Measurements from ENCODE around the gene GRWD1. TPM values are rescaled to one million over a fixed set of nuclear protein-coding genes. Genes with fewer than 3 reads are reported as not detected.

Gene GRWD1
- total RNA-seq, 1 experiment from 2014 or later = 64.8 TPM

DNA sequence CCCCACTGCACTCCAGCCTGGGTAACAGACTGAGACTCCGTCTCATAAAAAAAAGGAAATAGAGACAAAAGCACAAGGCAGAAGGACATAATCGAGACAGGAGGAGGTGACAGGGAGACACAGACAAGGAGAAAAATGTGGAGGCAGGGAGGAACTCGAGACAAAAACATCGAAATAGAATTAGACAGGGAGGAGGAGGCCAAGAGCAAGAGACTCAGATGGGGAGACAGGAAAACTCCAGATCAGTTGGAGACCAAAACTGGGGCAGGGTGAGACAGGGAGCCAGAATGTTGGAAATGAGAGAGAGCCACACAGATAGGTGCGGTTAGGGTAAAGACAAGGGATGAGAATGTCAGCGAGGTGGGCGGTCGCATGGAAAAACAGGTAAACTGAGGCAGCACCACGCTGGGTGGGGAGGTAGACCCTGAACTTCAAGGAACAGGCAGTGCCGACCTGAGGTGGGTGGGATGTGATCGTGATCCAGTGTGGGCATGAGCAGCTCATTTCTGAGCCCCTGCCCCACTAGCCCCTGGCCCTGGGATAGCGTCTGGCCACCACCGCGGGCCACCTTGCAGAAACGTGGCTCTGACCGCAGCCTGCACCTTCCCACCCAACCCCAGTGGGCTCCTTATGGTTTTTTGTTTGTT is 38.6 kb downstream of the GRWD1 start:
- DNase-seq (ENCODE audit: low read depth, low spot score) (no peak), ATAC-seq (no peak)
- Histone ChIP-seq H3K4me2 (ENCODE audit: low read length) (no peak overlapping the region), H3K9me3 (ENCODE audit: control insufficient read depth in 1 of 2, insufficient read depth in 1 of 2, low read depth in 1 of 2, low read length in 2 of 2) (no peaks in the 10 kb centered on the region), H3K27me3 (ENCODE audit: insufficient read depth, low read length) (no peaks in the 10 kb centered on the region), H3K9me2 (ENCODE audit: insufficient read depth) (no peaks in the 10 kb centered on the region), H3K4me1 (ENCODE audit: control insufficient read depth in 1 of 2, insufficient read depth in 2 of 2, low read length in 2 of 2) (peaks cover 33 to 63% of the 10 kb centered on the region in 2 experiments), H4K20me1 (ENCODE audit: insufficient read depth) (no peaks in the 10 kb centered on the region), H3K4me3 (replicated peaks in 1 of 2; ENCODE audit: low read depth in 1 of 2, low read length in 2 of 2) (no peak overlapping the region), H3K79me2 (ENCODE audit: insufficient read depth, low read length) (peaks cover 14% of the 10 kb centered on the region), H2AFZ (ENCODE audit: low read depth, low read length, poor library complexity, severe bottlenecking) (no peak overlapping the region), H3K36me3 (ENCODE audit: control insufficient read depth in 1 of 2, insufficient read depth in 2 of 2, low read length in 2 of 2) (peaks cover 2 to 14% of the 10 kb centered on the region in 2 experiments; a peak in 1 of 4 replicates), H3K9ac (ENCODE audit: low read length) (no peak overlapping the region), H3K27ac (ENCODE audit: low read depth, low read length) (peak overlapping the region; percentile 16; the same call in 1 of the 2 replicates)
- RAD21 ChIA-PET (ENCODE audit: low non-redundant PET in 1 of 2, low total read pairs in 2 of 2, uncharacterized antibody in 2 of 2, unreplicated experiment in 2 of 2) = no interaction called here
- CTCF ChIA-PET = no interaction called here
- POLR2A ChIA-PET = no interaction called here
- no TSS peak for BruUV-seq (replicated peaks)
- TF ChIP-seq POLR2AphosphoS5 (IDR thresholded peaks at IDR 0.05; ENCODE audit: low read depth, low read length) (peak; percentile 62), FOSL1 (IDR thresholded peaks at IDR 0.05; ENCODE audit: low read depth) (no peak)
- intact Hi-C loops (cut with micrococcal nuclease) = no loop called here

DNA sequence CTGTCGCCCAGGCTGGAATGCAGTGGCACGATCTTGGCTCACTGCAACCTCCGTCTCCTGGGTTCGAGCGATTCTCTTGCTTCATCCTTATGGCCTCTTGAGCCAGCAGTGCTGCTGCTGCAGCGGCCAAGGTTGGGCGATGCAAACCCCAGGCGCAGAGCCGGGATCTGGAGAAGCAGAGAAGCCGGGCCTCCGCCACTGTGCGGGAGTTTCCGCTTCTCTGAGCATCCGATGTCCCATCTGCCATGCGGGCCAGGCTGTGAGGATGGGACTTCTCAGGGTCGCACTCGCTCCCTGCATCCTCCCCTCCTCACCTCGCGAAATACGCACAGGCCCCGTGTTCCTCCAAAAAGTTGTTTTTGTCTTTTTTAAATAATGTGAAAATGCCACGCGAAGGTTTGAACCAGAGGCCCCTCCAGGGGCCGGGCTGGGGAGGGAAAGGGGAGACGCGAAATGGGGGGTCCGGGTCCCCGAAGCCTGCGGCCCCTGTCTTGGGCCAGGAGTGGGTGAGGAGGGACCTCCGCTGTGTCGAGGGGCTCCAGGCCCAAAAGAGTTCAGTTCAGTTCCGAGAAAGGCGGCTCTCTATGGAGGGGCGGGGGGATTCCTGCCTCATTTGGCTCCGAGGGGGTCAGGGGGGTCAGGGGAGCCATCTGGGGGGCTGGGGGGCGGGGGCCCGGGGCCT is 39.3 kb downstream of the GRWD1 start:
- ATAC-seq (no peak), DNase-seq (ENCODE audit: low read depth, low spot score) (no peak)
- Histone ChIP-seq H3K4me2 (ENCODE audit: low read length) (no peak overlapping the region), H4K20me1 (ENCODE audit: insufficient read depth) (no peaks in the 10 kb centered on the region), H3K9me2 (ENCODE audit: insufficient read depth) (no peaks in the 10 kb centered on the region), H2AFZ (ENCODE audit: low read depth, low read length, poor library complexity, severe bottlenecking) (no peak overlapping the region), H3K4me3 (replicated peaks in 1 of 2; ENCODE audit: low read depth in 1 of 2, low read length in 2 of 2) (no peak overlapping the region), H3K27ac (ENCODE audit: low read depth, low read length) (peak overlapping the region; percentile 16; the same call in 1 of the 2 replicates), H3K36me3 (ENCODE audit: control insufficient read depth in 1 of 2, insufficient read depth in 2 of 2, low read length in 2 of 2) (peaks cover 2 to 9% of the 10 kb centered on the region in 2 experiments; a peak in 1 of 4 replicates), H3K9me3 (ENCODE audit: control insufficient read depth in 1 of 2, insufficient read depth in 1 of 2, low read depth in 1 of 2, low read length in 2 of 2) (no peaks in the 10 kb centered on the region), H3K79me2 (ENCODE audit: insufficient read depth, low read length) (peaks cover 21% of the 10 kb centered on the region), H3K4me1 (ENCODE audit: control insufficient read depth in 1 of 2, insufficient read depth in 2 of 2, low read length in 2 of 2) (peaks cover 39 to 70% of the 10 kb centered on the region in 2 experiments), H3K27me3 (ENCODE audit: insufficient read depth, low read length) (no peaks in the 10 kb centered on the region), H3K9ac (ENCODE audit: low read length) (no peak overlapping the region)
- intact Hi-C loops (cut with micrococcal nuclease) = no loop called here
- ChIA-PET CTCF (no interaction called here), RAD21 (ENCODE audit: low non-redundant PET in 1 of 2, low total read pairs in 2 of 2, uncharacterized antibody in 2 of 2, unreplicated experiment in 2 of 2) (no interaction called here), POLR2A (no interaction called here)
- BruUV-seq (replicated peaks) = no TSS peak
- TF ChIP-seq, protein P1, sequence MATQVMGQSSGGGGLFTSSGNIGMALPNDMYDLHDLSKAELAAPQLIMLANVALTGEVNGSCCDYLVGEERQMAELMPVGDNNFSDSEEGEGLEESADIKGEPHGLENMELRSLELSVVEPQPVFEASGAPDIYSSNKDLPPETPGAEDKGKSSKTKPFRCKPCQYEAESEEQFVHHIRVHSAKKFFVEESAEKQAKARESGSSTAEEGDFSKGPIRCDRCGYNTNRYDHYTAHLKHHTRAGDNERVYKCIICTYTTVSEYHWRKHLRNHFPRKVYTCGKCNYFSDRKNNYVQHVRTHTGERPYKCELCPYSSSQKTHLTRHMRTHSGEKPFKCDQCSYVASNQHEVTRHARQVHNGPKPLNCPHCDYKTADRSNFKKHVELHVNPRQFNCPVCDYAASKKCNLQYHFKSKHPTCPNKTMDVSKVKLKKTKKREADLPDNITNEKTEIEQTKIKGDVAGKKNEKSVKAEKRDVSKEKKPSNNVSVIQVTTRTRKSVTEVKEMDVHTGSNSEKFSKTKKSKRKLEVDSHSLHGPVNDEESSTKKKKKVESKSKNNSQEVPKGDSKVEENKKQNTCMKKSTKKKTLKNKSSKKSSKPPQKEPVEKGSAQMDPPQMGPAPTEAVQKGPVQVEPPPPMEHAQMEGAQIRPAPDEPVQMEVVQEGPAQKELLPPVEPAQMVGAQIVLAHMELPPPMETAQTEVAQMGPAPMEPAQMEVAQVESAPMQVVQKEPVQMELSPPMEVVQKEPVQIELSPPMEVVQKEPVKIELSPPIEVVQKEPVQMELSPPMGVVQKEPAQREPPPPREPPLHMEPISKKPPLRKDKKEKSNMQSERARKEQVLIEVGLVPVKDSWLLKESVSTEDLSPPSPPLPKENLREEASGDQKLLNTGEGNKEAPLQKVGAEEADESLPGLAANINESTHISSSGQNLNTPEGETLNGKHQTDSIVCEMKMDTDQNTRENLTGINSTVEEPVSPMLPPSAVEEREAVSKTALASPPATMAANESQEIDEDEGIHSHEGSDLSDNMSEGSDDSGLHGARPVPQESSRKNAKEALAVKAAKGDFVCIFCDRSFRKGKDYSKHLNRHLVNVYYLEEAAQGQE (IDR thresholded peaks at IDR 0.05; ENCODE audit: low read depth) = no peak
- TF ChIP-seq CEBPB (IDR thresholded peaks at IDR 0.05; ENCODE audit: low read depth) (no peak), EZH2 (IDR thresholded peaks at IDR 0.05) (no peak), JUND (IDR thresholded peaks at IDR 0.05) (no peak), CBX3 (IDR thresholded peaks at IDR 0.05; ENCODE audit: low read depth) (no peak), TCF7L2 (IDR thresholded peaks at IDR 0.05; ENCODE audit: borderline replicate concordance, extremely low read depth, insufficient read depth, insufficient read length) (no peak)
- TF ChIP-seq, protein P2, sequence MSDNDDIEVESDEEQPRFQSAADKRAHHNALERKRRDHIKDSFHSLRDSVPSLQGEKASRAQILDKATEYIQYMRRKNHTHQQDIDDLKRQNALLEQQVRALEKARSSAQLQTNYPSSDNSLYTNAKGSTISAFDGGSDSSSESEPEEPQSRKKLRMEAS (IDR thresholded peaks at IDR 0.05) = no peak
